GM19463 (cell line): ENCODE data around the gene FYCO1.

Experiments
- ATAC-seq: cut with Tn5 transposase; IDR thresholded peaks from one replicate; pipeline ENCODE4 v1.9.1; 2021; ENCODE audit warnings: mild to moderate bottlenecking, moderate library complexity; ENCODE audit not compliant: unreplicated experiment

The FYCO1 gene

GRCh38 chr3:45984331-45985312 lies 11.0 kb downstream of the FYCO1 start:
- ATAC-seq: no peak

GRCh38 chr3:45983770-45984169 lies 11.9 kb downstream of the FYCO1 start:
- no peak for ATAC-seq

- ATAC-seq: no peak
Measured at GRCh38 chr3:45981346-45982074, 14.1 kb downstream of the FYCO1 start.

GRCh38 chr3:45980819-45981218 lies 14.8 kb downstream of the FYCO1 start:
- ATAC-seq: no peak

- no peak for ATAC-seq
Measured at GRCh38 chr3:45980229-45980813, 15.3 kb downstream of the FYCO1 start.

GRCh38 chr3:45979378-45979777 lies 16.2 kb downstream of the FYCO1 start:
- no peak for ATAC-seq

GRCh38 chr3:45978006-45978761 lies 17.4 kb downstream of the FYCO1 start:
- no peak for ATAC-seq

- no peak for ATAC-seq
Measured at GRCh38 chr3:45976191-45977091, 19.2 kb downstream of the FYCO1 start.

- no peak for ATAC-seq
Measured at GRCh38 chr3:45975686-45976085, 19.9 kb downstream of the FYCO1 start.

GRCh38 chr3:45974686-45975085 lies 20.9 kb downstream of the FYCO1 start:
- ATAC-seq: no peak

- ATAC-seq: no peak
Measured at GRCh38 chr3:45972534-45973402, 22.9 kb downstream of the FYCO1 start.

GRCh38 chr3:45969953-45970352 lies 25.7 kb downstream of the FYCO1 start:
- no peak for ATAC-seq

GRCh38 chr3:45969116-45969515 lies 26.5 kb downstream of the FYCO1 start:
- no peak for ATAC-seq

- no peak for ATAC-seq
Measured at GRCh38 chr3:45968706-45969105, 26.9 kb downstream of the FYCO1 start.

GRCh38 chr3:45968149-45968548 lies 27.5 kb downstream of the FYCO1 start:
- ATAC-seq: no peak

GRCh38 chr3:45967724-45968123 lies 27.9 kb downstream of the FYCO1 start:
- no peak for ATAC-seq

- ATAC-seq: no peak
Measured at GRCh38 chr3:45966950-45967640, 28.5 kb downstream of the FYCO1 start.

GRCh38 chr3:45966371-45966791 lies 29.2 kb downstream of the FYCO1 start:
- no peak for ATAC-seq
